ENCODE results near the gene HES3.

Gene HES3

GRCh38 chr1:6281511-6282402, 37.8 kb downstream of the HES3 start:
- no peak for DNase-seq

DNA sequence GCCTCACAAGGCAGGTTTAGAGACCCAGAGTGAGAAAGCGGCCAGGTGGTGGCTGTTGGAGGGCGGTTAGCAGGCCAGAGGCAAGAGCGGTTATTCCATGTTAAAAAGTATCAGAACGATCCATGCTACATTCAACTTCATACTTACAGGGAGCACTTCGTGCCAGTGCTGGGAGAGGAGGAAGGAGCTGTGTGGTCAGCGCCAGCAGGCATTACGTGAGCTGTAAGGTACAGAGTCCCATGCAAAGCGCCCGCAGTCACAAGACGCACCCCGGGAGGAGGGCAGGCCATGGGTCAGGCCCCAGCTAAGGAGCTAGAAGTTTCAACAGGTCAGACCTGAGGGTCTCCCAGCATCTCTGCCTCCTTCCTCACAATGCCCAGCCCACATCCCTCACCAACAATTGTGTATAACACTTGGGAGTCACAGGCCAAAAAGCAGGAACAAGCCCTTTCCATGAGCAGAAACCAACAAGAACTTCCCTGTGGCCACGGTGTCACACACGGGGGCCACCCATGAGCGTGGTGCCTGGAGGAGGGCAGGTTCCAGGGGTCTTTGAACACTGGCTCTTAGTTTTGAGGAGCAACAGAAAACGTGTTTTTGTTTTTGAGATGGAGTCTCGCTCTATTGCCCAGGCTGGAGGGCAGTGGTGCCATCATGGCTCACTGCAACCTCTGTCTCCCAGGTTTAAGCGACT, 38.7 kb downstream of the HES3 start:
- DNase-seq, result no peak

- no peak for DNase-seq
Observed at GRCh38 chr1:6285336-6285735, 41.4 kb downstream of the HES3 start.

GRCh38 chr1:6286266-6286665, 42.3 kb downstream of the HES3 start:
- DNase-seq, result no peak

DNA sequence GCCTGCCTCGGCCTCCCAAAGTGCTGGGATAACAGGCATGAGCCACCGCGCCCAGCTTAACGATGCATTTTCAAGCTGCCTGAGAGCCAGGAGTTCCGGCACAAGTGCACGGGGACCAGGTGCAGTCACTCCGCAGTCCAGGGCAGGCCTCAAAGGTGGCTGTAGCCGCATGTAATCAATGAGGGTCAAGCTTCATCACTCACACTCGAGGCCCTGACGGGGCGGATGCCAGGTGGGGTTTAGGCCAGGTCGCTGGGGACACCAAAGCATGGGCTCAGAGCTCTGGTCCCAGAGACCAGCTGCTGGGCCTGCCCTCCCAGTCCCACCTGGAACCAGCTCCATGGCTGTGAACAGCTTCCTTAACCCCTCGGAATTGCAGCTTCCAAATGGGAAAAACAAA, 43.0 kb downstream of the HES3 start:
- DNase-seq, result no peak

- no peak for DNase-seq
Observed at GRCh38 chr1:6287431-6287886, 43.5 kb downstream of the HES3 start.

DNA sequence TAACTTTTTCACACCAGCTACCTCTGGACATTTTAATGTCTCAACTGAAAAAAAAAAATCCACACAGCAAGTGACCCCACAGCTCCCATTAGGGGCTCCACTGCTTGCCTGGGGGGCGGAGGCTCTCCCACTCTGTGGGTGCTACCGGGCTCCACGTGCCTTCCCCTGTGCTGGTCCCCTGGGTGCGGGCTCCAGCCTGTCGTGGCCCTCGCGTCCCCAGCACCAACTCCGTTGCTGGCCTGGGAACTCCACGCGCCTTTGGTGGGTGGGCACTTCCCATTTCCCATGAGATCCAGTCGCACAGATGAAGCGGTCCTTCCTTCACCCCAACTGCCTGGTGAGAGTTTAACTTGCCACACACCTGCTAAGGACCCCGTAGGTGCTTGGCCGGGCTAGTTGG, 44.0 kb downstream of the HES3 start:
- no peak for DNase-seq

DNA sequence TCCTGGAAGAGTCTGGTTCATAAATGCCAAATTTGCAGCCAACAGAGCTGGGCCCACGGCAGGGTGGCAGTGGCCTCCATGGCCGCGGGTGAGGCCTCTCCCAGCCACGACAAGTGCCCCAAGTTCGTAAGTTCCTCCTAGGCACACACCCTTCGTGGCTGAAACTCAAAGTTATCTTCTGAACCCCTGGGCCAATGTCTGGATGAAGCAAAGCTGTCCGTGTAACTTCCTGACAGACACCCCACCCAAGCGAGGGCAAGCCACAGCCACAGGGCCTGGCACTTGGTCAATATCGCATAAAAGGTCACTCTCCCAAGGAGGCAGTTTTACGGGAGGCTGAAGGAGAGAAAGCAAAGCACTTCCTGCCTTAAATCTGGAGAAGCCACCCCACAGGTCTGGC, 44.7 kb downstream of the HES3 start:
- no peak for DNase-seq

DNA sequence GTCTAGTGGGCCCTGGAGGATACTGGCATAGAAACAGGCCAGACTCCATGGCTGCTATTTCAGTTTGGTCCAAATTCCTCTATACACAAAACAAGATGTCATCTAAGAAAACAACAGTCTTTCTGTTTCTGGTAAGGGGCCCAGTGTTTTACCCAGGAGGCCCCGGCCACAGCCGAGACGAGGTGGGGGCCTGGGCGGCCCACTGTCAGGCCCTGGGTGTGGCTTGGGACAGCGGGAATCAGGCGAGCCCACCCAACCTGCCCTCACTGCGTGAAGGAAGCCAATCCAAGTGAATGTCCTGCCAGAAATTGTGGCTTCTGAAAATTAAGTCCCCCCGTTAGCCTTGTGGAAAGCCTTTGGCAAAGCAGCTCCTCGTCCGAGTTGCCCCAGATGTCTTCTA, 48.1 kb downstream of the HES3 start:
- DNase-seq, result no peak

GRCh38 chr1:6294080-6294889, 50.3 kb downstream of the HES3 start:
- DNase-seq, result no peak

DNA sequence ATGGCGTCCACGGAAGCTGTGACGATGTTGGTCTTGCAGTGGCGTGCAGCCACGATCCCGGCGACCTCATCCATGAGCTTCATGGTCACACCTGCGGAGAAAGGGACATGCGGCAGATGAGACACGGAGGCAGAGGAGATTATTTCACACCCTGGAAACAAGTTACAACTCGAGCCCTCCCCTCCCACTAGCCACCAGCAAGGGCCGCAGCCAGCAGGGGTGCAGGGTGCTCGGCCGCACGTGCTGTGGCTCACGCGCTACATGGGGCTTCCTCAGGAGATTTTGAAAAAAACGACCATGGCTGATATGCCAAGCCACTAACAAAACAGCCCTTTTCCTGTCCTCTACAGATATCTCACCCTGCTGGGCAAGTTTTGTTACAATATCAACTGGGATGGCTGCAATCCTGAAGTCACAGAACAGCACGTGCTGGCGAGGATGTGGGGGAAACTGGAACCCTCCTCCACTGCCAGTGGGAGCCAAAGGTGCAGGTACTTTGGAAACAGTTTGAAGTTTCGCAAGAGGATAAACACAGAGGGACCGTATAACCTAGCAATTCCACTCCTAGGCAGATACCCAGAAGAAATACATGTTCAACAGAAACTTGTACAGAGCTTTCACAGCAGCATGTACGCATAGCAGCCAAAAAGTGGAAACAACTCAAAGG, 51.0 kb downstream of the HES3 start:
- no peak for DNase-seq
